Measurements from ENCODE around the gene FAM168A.
A peak's percentile ranks its signal among the peaks of the same experiment; 100 is the strongest.
"Not testable (repeated sequence)": the region's sequence is repeated elsewhere in the genome, so short reads cannot be mapped to it uniquely, and the experiment has no call there.

Gene FAM168A

DNA sequence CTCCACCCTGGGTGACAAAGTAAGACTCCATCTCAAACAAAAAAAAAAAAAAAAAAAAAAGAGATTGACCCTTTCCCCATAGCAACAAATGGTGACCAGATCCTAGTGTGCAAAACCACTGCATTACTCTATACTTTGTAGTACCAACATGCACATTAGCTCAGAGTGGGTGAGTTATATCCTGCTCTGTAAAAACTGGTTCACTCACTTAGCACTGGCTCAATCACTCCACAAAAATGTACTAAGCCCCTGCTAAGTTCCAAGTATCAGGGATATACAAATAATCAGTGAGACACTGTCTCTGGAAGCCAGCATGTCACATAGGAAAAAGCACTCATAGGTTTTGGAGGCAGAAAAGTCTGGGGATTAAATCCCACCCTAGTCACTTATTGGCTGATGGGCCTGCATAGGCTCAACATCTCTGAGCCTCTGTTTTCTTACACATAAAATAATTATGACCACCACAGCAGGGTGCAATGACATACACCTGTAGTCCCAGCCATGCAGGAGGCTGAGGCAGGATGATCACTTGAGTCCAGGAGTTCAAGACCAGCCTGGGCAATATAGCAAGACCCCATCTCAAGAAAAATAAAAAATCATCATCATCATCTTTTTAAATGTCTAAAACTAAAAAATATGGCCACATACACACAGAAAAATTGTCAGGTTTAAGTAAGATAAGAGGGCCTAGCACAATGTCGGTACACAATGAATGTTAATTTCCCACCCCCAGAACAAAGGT is 11.9 kb downstream of the FAM168A start:
- no peak overlapping the region for H2AFZ ChIP-seq (ENCODE audit: low read depth, low read length)
- peaks cover 6% of the 10 kb centered on the region for H3K4me1 ChIP-seq (ENCODE audit: low read length)
- no peak overlapping the region for H3K27ac ChIP-seq (ENCODE audit: low read length)
- TF ChIP-seq EZH2phosphoT487 (IDR thresholded peaks at IDR 0.05; ENCODE audit: low read depth) = no peak
- TF ChIP-seq, protein P1, sequence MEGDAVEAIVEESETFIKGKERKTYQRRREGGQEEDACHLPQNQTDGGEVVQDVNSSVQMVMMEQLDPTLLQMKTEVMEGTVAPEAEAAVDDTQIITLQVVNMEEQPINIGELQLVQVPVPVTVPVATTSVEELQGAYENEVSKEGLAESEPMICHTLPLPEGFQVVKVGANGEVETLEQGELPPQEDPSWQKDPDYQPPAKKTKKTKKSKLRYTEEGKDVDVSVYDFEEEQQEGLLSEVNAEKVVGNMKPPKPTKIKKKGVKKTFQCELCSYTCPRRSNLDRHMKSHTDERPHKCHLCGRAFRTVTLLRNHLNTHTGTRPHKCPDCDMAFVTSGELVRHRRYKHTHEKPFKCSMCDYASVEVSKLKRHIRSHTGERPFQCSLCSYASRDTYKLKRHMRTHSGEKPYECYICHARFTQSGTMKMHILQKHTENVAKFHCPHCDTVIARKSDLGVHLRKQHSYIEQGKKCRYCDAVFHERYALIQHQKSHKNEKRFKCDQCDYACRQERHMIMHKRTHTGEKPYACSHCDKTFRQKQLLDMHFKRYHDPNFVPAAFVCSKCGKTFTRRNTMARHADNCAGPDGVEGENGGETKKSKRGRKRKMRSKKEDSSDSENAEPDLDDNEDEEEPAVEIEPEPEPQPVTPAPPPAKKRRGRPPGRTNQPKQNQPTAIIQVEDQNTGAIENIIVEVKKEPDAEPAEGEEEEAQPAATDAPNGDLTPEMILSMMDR (IDR thresholded peaks at IDR 0.05; ENCODE audit: low read depth, low read length) = no peak
- no peaks in the 10 kb centered on the region for H3K36me3 ChIP-seq (replicated peaks; ENCODE audit: low read depth, low read length)
- no peak overlapping the region for H3K9ac ChIP-seq (ENCODE audit: low read length)
- H3K27me3 ChIP-seq (ENCODE audit: low read depth, low read length) = no peaks in the 10 kb centered on the region
- no peak overlapping the region for H3K4me2 ChIP-seq (ENCODE audit: low read length)
- H4K20me1 ChIP-seq (ENCODE audit: insufficient read depth, low read length) = no peaks in the 10 kb centered on the region
- H3K9me3 ChIP-seq (ENCODE audit: insufficient read depth, low read length) = no peaks in the 10 kb centered on the region
- H3K4me3 ChIP-seq (ENCODE audit: low read length) = no peak overlapping the region
- peaks cover 22% of the 10 kb centered on the region for H3K79me2 ChIP-seq (ENCODE audit: low read length)

DNA sequence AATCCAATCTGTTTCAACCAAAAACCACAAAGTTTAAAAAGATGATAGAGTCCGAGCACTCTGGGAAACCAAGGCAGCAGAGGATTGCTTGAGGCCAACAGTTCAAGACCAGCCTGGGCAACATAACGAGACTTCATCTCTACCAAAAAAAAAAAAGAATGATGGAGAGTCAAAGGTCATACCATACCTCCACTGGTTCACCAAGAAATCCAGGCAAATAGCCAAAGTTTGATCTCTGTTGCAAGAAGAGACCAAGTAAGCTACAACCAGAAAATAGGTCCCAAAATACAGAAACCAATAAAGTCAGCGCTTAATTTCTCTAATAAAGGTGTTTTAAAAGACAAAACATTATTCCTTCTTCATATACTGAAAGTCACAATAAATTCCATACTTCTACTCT is 13.1 kb downstream of the FAM168A start:
- Histone ChIP-seq H3K27me3 (ENCODE audit: low read depth, low read length) (no peaks in the 10 kb centered on the region), H2AFZ (ENCODE audit: low read depth, low read length) (no peak overlapping the region), H3K9me3 (ENCODE audit: insufficient read depth, low read length) (no peaks in the 10 kb centered on the region), H3K9ac (ENCODE audit: low read length) (no peak overlapping the region), H3K79me2 (ENCODE audit: low read length) (peaks cover 22% of the 10 kb centered on the region), H3K4me1 (ENCODE audit: low read length) (peaks cover 18% of the 10 kb centered on the region), H3K4me3 (ENCODE audit: low read length) (no peak overlapping the region), H3K27ac (ENCODE audit: low read length) (no peak overlapping the region), H3K4me2 (ENCODE audit: low read length) (no peak overlapping the region), H3K36me3 (replicated peaks; ENCODE audit: low read depth, low read length) (no peaks in the 10 kb centered on the region), H4K20me1 (ENCODE audit: insufficient read depth, low read length) (no peaks in the 10 kb centered on the region)
- TF ChIP-seq, protein P1 (IDR thresholded peaks at IDR 0.05; ENCODE audit: low read depth, low read length) = no peak
- no peak for TF ChIP-seq EZH2phosphoT487 (IDR thresholded peaks at IDR 0.05; ENCODE audit: low read depth)

DNA sequence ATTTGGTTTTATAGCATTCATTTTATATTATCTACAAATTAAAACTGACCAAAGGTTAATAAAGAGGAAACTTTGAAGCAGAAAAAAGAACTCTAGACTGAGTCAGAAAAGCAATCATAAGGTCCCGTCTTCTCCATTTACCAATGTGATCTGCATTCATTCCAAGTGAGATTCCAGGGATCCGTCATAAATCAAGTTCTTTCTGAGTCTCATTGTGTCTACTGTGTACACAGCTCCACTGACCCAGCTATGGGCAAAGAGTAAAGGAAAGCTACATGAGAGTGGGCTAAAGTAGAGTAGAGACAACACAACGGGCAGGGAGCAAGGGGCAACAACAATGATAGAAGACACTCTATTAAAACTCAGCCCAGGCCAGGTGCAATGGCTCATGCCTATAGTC is 15.3 kb downstream of the FAM168A start:
- Histone ChIP-seq H3K4me3 (ENCODE audit: low read length) (no peak overlapping the region), H3K27me3 (ENCODE audit: low read depth, low read length) (no peaks in the 10 kb centered on the region), H3K36me3 (replicated peaks; ENCODE audit: low read depth, low read length) (peaks cover 6% of the 10 kb centered on the region), H3K4me2 (ENCODE audit: low read length) (no peak overlapping the region), H3K9ac (ENCODE audit: low read length) (no peak overlapping the region), H3K27ac (ENCODE audit: low read length) (no peak overlapping the region), H2AFZ (ENCODE audit: low read depth, low read length) (no peak overlapping the region), H3K9me3 (ENCODE audit: insufficient read depth, low read length) (no peaks in the 10 kb centered on the region), H3K79me2 (ENCODE audit: low read length) (peaks cover 21% of the 10 kb centered on the region), H4K20me1 (ENCODE audit: insufficient read depth, low read length) (peaks cover 3% of the 10 kb centered on the region; the same call in 1 of the 2 replicates), H3K4me1 (ENCODE audit: low read length) (peaks cover 39% of the 10 kb centered on the region)
- no peak for TF ChIP-seq EZH2phosphoT487 (IDR thresholded peaks at IDR 0.05; ENCODE audit: low read depth)
- TF ChIP-seq, protein P1 (IDR thresholded peaks at IDR 0.05; ENCODE audit: low read depth, low read length) = no peak

DNA sequence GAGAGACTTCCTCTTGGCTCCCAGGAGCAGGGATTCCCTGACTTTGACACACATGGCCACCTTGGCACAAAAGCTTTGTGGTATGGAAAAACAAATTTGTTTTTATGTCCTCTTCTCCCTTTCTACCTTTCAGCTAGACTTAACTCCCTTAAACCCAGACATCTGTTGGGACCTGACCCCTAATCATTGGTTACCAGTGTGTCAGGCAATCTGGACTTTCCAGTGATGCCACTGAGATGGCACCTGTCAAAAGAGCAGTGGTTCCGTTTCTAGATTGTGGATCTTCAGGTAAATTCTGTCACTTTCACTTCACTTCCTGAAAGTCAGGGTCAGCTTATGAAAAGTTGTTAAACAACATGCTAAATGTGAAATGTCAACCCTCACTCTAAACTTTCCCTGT is 17.2 kb downstream of the FAM168A start:
- H2AFZ ChIP-seq (ENCODE audit: low read depth, low read length); H3K36me3 ChIP-seq (replicated peaks; ENCODE audit: low read depth, low read length); H3K9ac ChIP-seq (ENCODE audit: low read length); H3K9me3 ChIP-seq (ENCODE audit: insufficient read depth, low read length); H3K27me3 ChIP-seq (ENCODE audit: low read depth, low read length); H3K4me3 ChIP-seq (ENCODE audit: low read length): not testable (repeated sequence)
- Histone ChIP-seq H3K4me1 (ENCODE audit: low read length) (peaks cover 53% of the 10 kb centered on the region), H3K27ac (ENCODE audit: low read length) (peak overlapping the region; percentile 42), H3K4me2 (ENCODE audit: low read length) (peak overlapping the region; percentile 33), H4K20me1 (ENCODE audit: insufficient read depth, low read length) (peaks cover 11% of the 10 kb centered on the region), H3K79me2 (ENCODE audit: low read length) (peaks cover 21% of the 10 kb centered on the region)

Measured in OCI-LY3 (cell line).